NCI-H187 treated with DMSO at 0.1 percent for 48 hours (cell line): ENCODE data around the gene SEPTIN10.

Experiments used
- DNase-seq: peaks from one replicate; lab custom pipeline; 2025; lab: John Stamatoyannopoulos, UW

The SEPTIN10 gene

DNA sequence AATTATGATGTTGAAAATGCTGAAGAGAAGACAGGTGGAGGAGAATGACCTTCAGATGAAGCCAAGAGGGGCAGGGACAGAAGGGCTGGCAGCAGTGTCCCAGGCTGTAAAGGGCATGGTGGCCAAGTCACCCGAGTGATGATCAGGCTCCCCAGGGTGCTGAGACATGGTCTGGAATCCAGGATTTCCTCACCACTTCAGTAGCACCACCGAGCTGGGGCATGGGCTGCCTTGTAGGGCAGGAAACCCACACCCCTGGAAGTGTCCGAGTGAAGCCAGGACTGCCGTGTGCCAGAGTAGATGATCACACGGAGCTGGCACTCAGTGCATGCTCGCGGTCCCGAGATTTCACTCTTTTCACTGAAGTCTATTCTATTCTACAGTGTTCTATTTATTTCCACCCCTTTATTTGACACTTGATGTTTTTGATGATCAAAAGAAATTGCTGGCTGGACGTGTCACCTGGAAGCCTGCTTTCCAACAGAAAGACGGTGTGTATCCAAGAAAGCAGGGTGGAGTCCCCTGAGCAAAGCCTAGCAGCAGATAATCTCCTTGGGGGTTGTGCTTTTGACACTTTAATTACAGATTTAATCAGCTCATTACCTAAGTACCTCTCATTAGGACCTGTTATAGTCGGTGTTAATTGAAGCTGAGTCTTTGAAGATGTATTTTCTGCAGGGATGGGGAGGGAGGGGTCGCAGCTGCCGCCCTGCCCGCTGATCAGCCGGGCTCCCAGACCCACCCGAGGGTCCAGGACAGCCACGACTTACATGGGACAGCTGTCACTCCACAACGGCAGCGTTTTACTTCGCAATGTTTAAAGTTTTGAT is 92.3 kb downstream of the SEPTIN10 start:
- no peak for DNase-seq

DNA sequence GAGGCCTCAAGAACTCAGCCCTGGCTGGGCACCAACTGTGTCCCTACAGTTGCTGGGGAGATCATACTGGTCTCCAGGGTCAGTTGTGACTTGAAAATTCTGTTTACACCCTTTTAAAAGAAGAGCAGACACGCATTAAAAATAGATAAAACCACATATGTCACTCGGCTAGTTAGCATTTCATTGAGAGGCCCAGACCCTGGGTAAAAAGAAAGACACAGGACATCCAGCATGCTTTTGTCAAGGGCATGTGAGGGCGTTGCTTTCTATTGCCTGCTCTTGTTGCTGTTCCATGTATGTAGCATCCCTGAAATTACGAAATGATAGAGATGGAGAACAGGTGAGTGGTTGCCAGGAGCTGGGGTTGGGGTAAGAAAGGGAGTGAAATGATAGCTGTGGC is 94.3 kb downstream of the SEPTIN10 start:
- DNase-seq: no peak

- DNase-seq: no peak
These were observed 96.5 kb downstream of the SEPTIN10 start for GRCh38 chr2:109517118-109517889.

DNA sequence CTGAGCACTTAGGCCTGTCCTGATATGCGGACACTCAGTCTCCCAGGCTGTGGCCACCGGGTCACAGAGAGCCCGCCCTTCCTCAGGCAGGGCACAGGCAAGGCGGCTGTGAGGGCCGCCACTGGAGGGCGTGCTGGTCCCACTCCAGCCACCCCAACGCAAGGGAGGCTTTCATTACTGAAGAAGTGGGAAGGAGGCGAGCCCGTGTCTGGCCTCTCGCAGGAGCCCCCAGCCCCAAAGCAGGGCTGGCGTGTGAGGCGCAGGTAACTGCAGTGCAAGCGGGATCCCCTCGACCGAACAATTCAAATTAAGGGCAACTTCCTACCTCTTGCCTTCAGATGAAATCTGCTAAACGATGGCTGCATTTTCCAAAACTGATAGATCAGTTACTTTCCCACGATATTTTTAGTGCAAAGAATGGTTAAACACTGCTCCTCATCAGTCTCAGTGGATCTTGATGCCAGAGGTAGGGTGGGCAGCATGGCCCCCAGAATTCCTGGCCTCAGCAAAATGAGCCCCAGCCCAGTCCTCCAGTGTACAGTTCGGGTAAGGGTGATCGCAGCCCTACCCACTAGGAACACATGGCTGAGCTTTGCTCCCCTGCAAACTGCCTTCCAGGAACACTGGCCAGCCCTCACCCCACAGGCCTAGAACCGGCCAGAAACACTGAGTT is 97.2 kb downstream of the SEPTIN10 start:
- DNase-seq: no peak

- no peak for DNase-seq
These were observed 98.9 kb downstream of the SEPTIN10 start for GRCh38 chr2:109514857-109515256.

DNA sequence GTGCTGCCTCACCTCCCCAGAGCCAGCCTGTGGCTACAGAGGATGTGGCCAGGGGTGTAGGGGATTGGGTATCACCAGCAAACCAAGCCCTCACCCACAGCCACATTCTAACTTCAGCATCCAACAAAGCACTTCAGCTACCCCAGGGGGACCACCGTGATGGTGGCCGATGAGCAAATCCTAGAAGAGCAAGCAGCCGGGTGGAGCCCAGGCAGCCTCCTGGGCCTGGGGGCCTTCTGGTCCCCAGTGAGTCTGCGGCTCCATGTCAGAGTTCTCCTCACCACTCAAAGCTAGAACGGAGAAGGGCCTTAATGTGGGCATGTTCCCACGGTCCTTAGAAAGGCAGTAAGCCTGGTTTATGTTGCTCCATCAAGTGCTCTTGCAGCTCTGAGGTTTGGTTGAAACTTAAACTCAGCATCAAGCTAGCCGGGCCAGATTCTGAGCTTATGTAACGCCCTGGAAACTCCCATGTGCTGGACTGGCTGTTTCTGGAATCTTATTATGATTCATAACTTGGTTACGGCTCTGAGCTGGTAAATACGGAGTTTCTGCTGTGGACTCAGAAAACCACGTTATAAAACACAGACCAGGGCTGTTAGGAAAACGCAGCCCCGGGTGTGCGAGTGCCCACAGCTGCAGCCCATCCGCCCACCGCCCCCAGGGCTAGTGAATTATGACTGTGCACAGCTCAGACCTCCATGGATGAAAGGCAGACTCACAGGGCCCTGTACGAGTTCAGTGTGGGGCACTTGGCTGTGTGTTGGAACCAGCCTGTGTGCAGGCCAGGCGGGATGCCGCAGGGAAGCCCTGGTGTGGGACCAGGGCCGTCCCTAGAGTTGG is 99.8 kb downstream of the SEPTIN10 start:
- no peak for DNase-seq

- no peak for DNase-seq
These were observed 100.5 kb downstream of the SEPTIN10 start for GRCh38 chr2:109513230-109513629.

GRCh38 chr2:109512076-109512475 is 101.7 kb downstream of the SEPTIN10 start:
- DNase-seq: no peak

DNA sequence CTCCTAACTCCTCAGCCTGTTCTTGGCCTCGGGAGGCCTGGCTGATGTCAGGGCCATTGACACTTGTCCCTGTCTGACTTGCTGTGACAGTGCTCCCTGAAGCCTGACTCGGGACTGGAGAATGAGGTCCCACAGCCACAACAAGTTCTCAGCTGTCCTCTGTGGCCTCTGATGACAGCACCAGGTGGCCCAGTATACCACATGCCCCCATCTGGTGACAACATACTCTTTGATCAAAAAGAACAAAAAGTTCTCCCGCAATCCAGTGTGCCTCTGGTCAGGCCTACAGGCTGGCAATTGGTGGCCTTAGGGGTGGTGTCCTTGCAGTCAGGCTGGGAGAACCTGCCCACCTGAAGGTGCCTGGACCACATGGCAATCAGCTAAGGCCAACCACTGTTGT is 102.6 kb downstream of the SEPTIN10 start:
- no peak for DNase-seq

DNA sequence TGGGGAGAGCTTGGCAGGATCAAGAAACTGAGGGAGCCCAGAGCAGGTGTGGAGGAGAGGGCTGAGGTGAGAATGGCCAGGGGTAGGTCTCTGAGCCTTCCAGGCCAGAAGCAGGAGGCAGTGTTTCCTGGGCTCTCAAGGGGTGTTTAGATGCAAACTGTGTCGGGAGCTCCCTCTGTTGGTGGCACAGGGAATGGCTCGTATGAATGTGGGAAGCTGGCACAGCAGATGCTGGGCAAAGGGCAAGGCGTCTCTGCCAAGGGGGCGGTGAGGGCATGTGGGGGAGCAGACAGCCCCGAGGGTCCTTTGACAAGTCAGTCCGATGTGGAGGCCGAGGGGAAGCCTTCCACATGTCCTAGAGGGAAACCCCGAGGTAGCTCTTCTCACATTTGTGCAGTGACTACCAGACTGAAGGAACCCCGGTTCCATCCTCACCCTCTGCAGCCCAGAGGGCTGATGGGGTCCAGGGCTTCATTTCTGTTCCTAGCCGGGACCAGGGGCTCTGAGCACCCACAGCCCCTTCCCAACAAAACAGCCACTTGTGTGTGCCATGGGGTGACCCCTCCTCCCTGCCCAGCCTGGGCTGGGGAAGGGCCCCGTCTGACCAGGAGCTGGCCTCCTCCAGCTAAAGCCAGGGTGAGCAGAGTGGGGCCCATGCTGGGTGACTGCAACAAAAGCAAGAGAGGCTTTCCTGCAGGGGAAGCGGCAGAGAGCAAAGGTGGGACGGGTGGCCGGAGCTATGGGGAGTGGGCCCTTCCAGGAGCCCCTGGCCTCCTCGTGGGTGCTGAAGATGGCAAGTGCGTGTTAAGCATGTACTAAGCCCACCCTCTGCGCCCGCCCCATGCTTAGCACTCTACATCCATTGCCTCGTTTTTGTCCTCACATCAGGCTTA is 103.4 kb downstream of the SEPTIN10 start:
- DNase-seq: no peak

DNA sequence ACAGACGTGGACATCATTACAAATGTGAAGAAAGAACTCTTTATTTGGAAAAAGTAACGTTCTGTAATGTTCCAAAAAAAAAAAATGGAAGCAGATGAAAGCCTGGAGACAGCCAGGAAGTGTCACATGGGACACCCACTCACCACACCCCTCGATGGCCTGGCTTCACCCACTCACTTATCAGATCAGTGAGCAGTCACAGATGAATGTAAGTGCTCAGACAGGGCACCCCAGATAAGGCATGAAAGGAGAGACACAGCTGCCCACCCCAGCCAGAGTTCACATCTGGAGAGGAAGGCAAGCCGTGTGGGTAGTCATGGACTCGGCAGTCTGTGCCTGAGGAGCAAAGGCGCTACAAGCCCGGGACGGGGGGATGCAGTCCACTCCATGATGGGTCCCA is 105.2 kb downstream of the SEPTIN10 start:
- no peak for DNase-seq

DNA sequence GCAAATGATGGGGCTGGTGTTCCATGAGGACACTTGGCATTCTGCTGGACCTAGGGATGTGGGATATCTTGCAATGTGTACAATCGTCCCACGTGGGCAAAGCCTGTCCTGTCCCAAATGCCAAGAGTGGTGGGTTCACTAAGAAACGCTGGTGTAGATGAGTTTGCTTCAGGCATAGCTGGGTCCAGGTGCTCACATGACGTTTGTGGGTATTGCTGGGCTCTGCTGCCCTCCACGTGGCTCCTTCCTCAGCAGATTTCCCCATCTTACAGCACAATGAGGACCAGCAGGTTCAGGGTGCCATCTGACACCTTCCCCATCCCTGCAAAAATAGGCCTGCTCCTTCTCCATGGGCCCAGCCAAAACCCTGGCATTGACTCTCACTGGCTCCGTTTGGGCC is 105.9 kb downstream of the SEPTIN10 start:
- DNase-seq: no peak

GRCh38 chr2:109507217-109507616 is 106.5 kb downstream of the SEPTIN10 start:
- DNase-seq: no peak

DNA sequence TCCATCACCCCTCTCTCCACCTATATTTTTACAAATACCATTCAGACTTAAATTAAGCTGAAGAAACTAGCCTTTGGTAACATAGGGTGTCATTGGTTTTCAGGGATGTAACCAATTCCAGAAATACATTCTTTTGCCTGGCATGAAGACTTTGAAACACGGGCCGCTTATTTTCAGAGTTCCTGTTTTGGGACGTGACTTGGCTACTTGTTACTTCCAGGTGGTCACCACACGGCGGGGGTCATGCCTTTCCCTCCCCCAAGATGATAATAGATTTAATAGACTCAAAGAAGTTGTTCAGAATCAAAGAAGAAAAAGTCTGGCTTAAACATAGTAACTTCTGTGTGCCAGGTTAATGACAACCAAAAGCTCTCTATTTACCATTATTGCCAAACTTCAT is 110.6 kb downstream of the SEPTIN10 start:
- DNase-seq: no peak

DNA sequence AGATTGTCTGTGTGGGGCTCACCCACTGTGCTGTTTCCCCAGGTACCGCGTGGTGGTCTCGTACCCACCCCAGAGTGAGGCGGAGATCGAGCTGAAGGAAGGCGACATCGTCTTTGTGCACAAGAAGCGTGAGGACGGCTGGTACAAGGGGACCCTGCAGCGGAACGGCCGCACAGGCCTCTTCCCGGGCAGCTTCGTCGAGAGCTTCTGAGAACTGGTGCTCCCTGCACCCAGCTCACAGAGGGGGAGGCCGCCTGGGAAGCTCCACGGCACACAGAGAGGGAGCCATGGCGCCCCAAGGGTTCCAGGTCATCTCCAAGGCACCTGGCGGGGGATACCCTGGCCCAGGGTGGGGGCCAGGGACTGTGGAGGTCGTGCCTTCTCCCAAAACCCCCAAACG is 112.3 kb downstream of the SEPTIN10 start:
- no peak for DNase-seq

DNA sequence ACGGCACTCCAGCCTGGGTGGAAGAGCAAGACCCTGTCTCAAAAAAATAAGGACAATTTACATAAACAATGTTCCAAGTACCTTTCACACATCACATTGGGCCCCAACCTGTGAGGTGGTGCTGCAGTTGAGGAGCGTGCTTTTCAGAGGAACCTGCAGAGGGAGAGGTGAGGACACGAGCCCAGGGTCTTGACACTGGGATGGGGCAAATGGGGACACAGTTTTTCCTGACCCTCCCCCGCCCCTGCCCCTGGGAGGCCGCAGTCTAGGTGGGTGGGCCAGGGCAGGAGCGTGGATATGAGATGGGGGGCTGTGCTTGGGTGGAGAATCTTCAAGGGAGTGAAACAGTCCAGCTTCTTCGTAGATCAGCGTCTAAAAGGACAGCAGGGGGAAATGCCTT is 112.9 kb downstream of the SEPTIN10 start:
- no peak for DNase-seq

GRCh38 chr2:109499566-109499965 is 114.2 kb downstream of the SEPTIN10 start:
- no peak for DNase-seq

- no peak for DNase-seq
These were observed 114.9 kb downstream of the SEPTIN10 start for GRCh38 chr2:109498906-109499305.

DNA sequence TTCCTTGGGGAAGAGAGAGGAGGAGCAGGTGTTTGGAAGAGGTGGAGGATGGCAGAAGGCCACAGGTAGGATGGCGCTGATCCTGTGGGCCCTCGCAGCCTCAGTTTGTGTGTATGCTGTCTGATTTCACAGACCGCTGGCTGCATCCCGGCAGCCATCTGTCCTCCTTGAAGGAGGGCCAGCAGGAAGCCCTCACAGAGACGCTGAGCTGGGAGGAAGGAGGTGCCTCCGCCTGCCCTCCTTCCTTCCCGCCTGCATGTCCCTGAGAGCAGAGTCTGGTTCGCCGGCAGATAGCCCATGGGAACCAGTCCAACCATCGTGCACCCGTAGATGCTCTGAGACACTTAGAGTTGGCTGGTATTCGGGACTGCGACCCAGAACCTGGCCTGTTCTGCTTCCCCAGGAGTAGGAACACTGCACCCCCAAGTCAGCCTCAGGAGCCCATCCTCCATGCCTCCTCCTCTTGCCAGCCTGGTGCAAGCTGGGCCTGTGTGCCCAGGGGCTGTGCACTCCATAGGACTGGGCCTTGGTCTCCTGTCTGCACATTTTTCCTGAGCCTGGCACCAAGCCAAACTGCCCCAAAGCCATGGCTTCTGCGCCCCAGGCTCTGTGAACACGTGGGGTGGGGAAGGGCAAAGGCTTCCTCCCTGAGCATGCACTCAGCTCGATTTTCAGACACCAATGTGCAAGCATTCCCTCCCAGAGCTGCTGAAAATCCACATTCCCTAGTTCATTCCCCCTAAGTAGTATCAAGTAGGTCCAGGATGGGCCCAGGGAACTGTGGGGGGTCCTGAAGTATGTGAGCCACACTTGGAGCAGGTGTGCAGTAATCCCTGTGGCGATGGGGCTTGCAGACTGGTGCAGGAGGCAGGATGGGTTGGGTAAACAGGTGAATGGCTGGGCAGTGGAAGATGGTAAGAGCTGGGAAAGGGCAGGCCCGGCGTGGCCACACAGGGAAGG is 115.6 kb downstream of the SEPTIN10 start:
- DNase-seq: no peak

DNA sequence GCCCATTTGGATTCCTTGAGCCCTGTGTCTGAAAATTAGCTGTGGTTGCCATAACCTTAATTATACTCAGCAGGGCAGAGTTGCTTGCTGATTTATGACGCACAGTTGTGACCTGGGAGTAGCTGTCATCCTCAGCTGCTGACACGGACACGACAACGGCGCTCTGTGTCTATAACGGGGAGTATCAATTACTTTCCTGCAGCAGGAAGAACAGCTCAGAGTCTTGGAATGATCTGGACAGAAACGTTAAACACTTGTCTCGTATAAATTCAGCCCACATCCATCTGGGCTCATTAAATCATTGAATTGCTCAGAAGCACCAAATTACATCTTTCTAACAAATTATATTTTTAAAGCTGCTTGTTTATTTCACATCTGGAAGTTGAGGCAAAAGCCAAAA is 116.3 kb downstream of the SEPTIN10 start:
- DNase-seq: no peak
